Kidney epithelial cell (primary cell): ENCODE measurements around the gene DCP2. TPM values are rescaled to one million over a fixed set of nuclear protein-coding genes. Genes with fewer than 3 reads are reported as not detected.

Experiments used
- DNase-seq: peaks from one replicate; pipeline ENCODE4 v3.0.0-alpha.2; 2010; ENCODE audit warnings: low read depth
- H3K27me3 ChIP-seq: 2 replicates; pipeline ENCODE4 v1.6.0; 2011; ENCODE audit warnings: low read length; ENCODE audit not compliant: control insufficient read depth, insufficient read depth
- H3K36me3 ChIP-seq: 2 replicates; pipeline ENCODE4 v1.5.1; 2011; ENCODE audit warnings: low read length; ENCODE audit not compliant: control insufficient read depth, insufficient read depth
- H3K4me3 ChIP-seq: 2 replicates; pipeline ENCODE4 v1.5.1; 2011; ENCODE audit warnings: low read depth, mild to moderate bottlenecking, control low read depth, low read length
- total RNA-seq: library from RNA; depleted of rRNA; stranded (reverse); fragments of >200 nt; gene quantifications from 2 replicates; pipeline ENCODE4 v1.2.3, GENCODE V29; 2015
- TF ChIP-seq, protein P1 (sequence below): IDR thresholded peaks from 2 replicates; pipeline ENCODE4 v1.5.1; 2011; ENCODE audit warnings: mild to moderate bottlenecking, moderate library complexity, low read length, control low read depth, inconsistent platforms; ENCODE audit not compliant: insufficient read depth, poor library complexity, severe bottlenecking

DCP2 gene
- total RNA-seq, 1 donor from 2014 or later = 33.4 TPM

DNA sequence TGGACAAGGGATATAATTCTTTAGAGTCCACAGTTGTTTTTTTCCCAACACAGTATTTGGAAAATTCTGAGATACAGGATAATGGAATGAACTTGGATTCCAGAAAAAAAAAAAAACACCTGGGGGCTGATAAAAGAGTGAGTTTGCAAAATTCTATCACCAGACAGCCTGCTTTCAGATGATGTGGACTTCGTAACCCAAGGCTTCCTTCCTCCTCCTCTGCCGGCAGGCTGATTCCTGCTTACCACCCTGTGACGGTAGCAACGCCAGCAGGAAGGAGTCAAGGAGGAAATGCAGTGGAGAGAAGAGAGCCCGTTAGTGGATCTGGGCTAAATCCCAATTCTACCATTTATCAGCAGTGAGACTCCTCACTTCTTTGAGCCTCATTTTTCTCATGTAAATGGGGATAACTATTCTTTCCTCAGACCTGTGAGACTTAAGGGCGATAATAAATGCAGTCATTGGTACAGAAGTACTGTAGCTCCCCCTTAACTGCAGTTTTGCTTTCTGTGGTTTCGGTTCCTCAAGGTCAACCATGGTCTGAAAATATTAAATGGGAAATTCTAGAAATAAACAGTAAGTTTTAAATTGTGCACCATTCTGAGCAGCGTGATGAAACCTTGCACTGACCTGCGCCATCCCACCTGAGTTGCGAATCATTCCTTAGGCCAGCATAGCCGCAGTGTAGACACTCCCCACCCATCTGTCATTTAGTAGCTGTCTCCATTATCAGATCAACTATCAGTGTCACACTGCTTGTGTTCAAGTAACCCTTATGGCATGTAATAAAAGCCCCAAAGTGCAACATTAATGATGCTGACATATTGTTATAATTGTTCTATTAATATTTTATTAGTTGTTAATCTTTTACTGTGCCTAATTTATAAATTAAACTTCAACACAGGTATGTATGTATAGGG is 71.4 kb downstream of the DCP2 start:
- DNase-seq = no peak
- H3K4me3 ChIP-seq = no peak overlapping the region
- no peaks in the 10 kb centered on the region for H3K27me3 ChIP-seq
- no peaks in the 10 kb centered on the region for H3K36me3 ChIP-seq
- TF ChIP-seq, protein P1, sequence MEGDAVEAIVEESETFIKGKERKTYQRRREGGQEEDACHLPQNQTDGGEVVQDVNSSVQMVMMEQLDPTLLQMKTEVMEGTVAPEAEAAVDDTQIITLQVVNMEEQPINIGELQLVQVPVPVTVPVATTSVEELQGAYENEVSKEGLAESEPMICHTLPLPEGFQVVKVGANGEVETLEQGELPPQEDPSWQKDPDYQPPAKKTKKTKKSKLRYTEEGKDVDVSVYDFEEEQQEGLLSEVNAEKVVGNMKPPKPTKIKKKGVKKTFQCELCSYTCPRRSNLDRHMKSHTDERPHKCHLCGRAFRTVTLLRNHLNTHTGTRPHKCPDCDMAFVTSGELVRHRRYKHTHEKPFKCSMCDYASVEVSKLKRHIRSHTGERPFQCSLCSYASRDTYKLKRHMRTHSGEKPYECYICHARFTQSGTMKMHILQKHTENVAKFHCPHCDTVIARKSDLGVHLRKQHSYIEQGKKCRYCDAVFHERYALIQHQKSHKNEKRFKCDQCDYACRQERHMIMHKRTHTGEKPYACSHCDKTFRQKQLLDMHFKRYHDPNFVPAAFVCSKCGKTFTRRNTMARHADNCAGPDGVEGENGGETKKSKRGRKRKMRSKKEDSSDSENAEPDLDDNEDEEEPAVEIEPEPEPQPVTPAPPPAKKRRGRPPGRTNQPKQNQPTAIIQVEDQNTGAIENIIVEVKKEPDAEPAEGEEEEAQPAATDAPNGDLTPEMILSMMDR = no peak

DNA sequence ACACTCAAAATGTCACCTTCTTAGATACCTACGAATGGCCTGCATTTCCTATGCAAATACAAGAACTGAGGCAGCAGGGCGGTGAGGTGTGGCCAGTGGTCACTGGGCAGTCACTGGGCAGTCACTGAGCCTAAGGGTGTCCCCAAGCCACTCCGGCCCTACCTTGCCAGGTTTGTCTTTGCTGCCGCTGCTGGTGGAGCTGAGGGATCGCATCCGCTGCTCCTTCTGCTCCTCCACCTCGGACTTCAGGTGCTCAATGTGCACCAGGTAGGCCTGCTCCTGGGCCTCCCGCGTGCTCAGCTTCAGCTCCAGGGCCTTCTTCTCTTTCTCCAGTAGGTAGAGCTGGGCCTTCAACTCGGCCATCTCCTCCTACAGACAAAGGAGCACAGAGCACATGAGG is 72.3 kb downstream of the DCP2 start:
- DNase-seq = no peak
- peaks cover 1% of the 10 kb centered on the region for H3K36me3 ChIP-seq
- no peaks in the 10 kb centered on the region for H3K27me3 ChIP-seq
- H3K4me3 ChIP-seq = no peak overlapping the region
- TF ChIP-seq, protein P1 = no peak

DNA sequence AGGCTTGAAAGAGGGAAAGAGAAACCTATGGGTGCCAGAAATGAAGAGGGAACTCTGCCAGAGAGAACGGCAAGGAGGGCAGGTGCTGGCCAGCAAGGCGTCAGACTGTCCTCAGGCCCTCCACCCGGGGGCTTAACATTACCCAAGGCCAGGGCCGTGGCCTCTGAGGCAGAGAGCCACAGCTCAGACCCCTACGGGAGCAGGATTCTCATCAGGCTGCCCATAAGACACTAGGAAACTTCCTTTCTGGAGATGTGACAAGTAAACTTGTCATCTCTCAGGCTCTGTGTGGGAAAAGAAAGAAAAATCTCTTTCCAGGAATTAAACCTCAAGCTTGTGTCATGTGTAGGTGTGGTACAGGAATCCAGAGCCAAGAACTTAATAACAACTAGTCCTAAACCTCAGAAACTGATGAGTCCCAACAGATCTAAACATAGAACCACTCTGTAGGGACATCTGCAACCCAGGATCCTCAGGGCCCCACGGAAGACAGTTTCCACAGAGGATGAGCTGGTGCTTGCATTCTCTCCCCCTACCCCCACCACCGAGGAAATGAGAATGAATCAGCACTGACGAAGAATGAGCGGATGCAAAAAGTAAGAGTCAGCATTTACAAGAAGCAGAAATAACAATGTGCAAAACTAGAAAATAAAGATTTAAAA is 74.3 kb downstream of the DCP2 start:
- TF ChIP-seq, protein P1 = no peak
- Histone ChIP-seq H3K36me3 (peaks cover 1% of the 10 kb centered on the region), H3K27me3 (no peaks in the 10 kb centered on the region), H3K4me3 (no peak overlapping the region)
- DNase-seq = no peak

DNA sequence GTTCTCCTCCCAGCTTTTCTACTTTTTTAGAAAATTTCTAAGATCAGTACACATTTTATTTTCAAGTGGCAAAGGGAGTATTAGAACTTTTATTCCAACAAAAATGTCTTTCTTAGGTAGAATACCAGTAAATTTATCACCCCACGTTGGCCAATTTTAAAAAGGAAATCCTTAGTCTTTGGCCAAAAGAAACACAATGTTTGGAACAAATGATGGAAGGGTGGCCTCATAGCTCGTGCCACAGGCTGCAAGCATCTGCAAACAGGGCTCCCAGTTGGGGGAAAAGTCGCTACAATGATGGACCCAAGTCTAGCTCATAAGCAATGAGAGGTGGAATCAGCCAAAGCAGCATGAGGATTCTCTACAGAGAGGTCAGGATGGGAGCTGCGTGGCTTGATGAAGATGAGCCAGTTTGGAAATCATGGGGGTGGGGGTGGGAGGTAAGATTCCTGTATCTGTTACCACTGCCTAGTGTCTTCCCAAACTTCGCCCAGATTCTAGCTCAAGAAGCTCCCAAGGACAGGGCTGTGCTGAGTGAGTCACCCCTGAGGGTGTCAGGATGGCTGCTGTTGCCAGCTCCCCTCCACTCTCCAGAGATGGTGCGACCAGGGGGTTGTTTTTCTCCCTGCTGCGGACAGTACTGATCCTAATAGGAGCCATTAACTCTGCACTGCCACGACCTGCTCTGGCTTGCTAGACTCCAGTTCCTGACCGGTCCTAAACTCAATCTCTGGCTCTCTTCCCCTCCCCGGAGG is 75.6 kb downstream of the DCP2 start:
- DNase-seq = no peak
- TF ChIP-seq, protein P1 = no peak
- H3K4me3 ChIP-seq = no peak overlapping the region
- H3K27me3 ChIP-seq = no peaks in the 10 kb centered on the region
- H3K36me3 ChIP-seq = peaks cover 1% of the 10 kb centered on the region

DNA sequence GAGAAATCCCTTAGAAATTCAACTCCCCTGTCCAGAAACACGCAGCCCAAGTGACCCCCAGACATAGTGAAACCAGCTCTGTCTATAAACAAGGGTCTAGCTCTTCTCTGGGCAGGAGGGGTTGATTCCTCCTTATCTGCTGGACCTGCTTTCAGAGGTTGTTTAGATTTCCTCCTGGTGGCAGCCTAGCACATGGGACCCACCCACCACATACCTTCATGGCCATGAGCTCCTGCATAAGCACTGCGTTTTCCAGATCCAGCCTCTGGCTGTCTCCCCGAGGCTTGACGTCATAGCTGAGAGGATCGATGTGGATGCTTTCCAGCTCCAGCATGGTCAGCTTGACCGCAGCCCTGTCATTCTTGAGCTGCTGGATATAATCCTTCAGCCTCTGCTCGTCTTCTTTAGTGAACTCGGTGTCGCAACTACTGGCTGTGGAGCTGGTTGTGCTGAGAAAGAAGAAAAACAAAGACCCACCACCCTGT is 77.0 kb downstream of the DCP2 start:
- TF ChIP-seq, protein P1 = no peak
- no peak for DNase-seq
- Histone ChIP-seq H3K4me3 (no peak overlapping the region), H3K36me3 (peaks cover 1% of the 10 kb centered on the region), H3K27me3 (no peaks in the 10 kb centered on the region)
